GM12878 (cell line): Measurements from ENCODE around the gene SENP6. TPM values are rescaled to one million over a fixed set of nuclear protein-coding genes. Genes with fewer than 3 reads are reported as not detected.

Experiments used
- ATAC-seq: fragments of 200-7000 bp; cut with Tn5 transposase; 3 replicates; pipeline ENCODE4 v1.9.1; 2020; ENCODE audit warnings: mild to moderate bottlenecking, moderate library complexity
- BruUV-seq: library from RNA; stranded (reverse); fragments of 400-500 nt; replicated peaks from 2 replicates; lab custom pipeline; 2021; lab: Mats Ljungman, UMichigan
- CTCF ChIA-PET: fragments of 300-600 bp; sonication (Branson Sonifier 250); formaldehyde crosslinking; extraction: SDS; loops from one replicate; lab custom pipeline; 2021; ENCODE audit warnings: inconsistent platforms; lab: Yijun Ruan, JAX
- POLR2A ChIA-PET: fragments of 350-600 bp; formaldehyde crosslinking; extraction: SDS; loops from one replicate; lab custom pipeline; 2021; ENCODE audit warnings: inconsistent platforms; lab: Charles Lee
- RAD21 ChIA-PET: fragments of 300-600 bp; sonication (Branson Sonifier 250); formaldehyde crosslinking; loops from one replicate; lab custom pipeline; 2023; ENCODE audit warnings: antibody characterized with exemption; ENCODE audit not compliant: unreplicated experiment; lab: Charles Lee
- SMC1A ChIA-PET: fragments of 300-600 bp; sonication (Branson Sonifier 250); formaldehyde crosslinking; loops from one replicate; lab custom pipeline; 2023; ENCODE audit not compliant: unreplicated experiment, uncharacterized antibody; lab: Charles Lee
- DNase-seq: peaks from one replicate; pipeline ENCODE4 v3.0.0-alpha.2; 2011; ENCODE audit warnings: low read depth, low spot score
- FAIRE-seq: peaks from 3 replicates; lab custom pipeline; 2011; peaks lifted over from hg19 to GRCh38; lab: Jason Lieb, UNC
- H2AFZ ChIP-seq: 2 replicates; pipeline ENCODE4 v1.6.0; 2011; ENCODE audit warnings: low read depth, low read length, control low read depth; ENCODE audit not compliant: control insufficient read depth
- H3K27ac ChIP-seq: 2 replicates; pipeline ENCODE4 v1.5.1; 2011; ENCODE audit warnings: control low read depth; ENCODE audit not compliant: control insufficient read depth, insufficient read depth
- H3K27me3 ChIP-seq, 2 experiments: replicated peaks in 1 of 2; 2 replicates each; pipeline versions ENCODE4 v1.6.0 to v1.6.1; 2011; ENCODE audit warnings: low read length in 1 of 2; ENCODE audit not compliant: control insufficient read depth in 2 of 2, insufficient read depth in 2 of 2
- H3K36me3 ChIP-seq, 2 experiments: 2 replicates each; pipeline ENCODE4 v1.5.1; 2011; ENCODE audit warnings: low read length in 1 of 2; ENCODE audit not compliant: control insufficient read depth in 2 of 2, insufficient read depth in 2 of 2
- H3K4me1 ChIP-seq: 2 replicates; pipeline ENCODE4 v1.6.1; 2011; ENCODE audit warnings: mild to moderate bottlenecking, low read length, moderate library complexity, mixed read lengths; ENCODE audit not compliant: control insufficient read depth, insufficient read depth
- H3K4me2 ChIP-seq: 2 replicates; pipeline ENCODE4 v1.6.0; 2011; ENCODE audit warnings: control low read depth; ENCODE audit not compliant: control insufficient read depth, insufficient read depth
- H3K4me3 ChIP-seq: fragments of 200-600 bp; sonication (generic); 2 replicates; pipeline ENCODE4 v1.5.1; 2016
- H3K79me2 ChIP-seq: 2 replicates; pipeline ENCODE4 v1.6.0; 2011; ENCODE audit warnings: low read length; ENCODE audit not compliant: control insufficient read depth, insufficient read depth
- H3K9ac ChIP-seq: 2 replicates; pipeline ENCODE4 v1.8.0; 2011; ENCODE audit warnings: low read length, control low read depth, mixed read lengths; ENCODE audit not compliant: control insufficient read depth, insufficient read depth
- H3K9me3 ChIP-seq: replicated peaks from 3 replicates; pipeline ENCODE4 v1.5.1; 2011; ENCODE audit warnings: mild to moderate bottlenecking, low read length; ENCODE audit not compliant: control insufficient read depth, insufficient read depth
- H4K20me1 ChIP-seq: 2 replicates; pipeline ENCODE4 v1.6.0; 2011; ENCODE audit not compliant: control insufficient read depth, insufficient read depth
- ASH2L ChIP-seq: fragments of 300-600, 200-600 bp; sonication (generic); IDR thresholded peaks from 2 replicates; pipeline ENCODE4 v1.6.1; 2017; ENCODE audit warnings: low read depth, mild to moderate bottlenecking, borderline replicate concordance
- CHD1 ChIP-seq: IDR thresholded peaks from 2 replicates; pipeline ENCODE4 v1.6.1; 2012; ENCODE audit warnings: low read depth, low read length, improper control_type of control experiment
- CHD2 ChIP-seq: IDR thresholded peaks from 2 replicates; pipeline ENCODE4 v1.6.1; 2011; ENCODE audit warnings: low read depth, low read length, improper control_type of control experiment, borderline replicate concordance
- FOXM1 ChIP-seq: IDR thresholded peaks from 2 replicates; pipeline ENCODE4 v1.6.1; 2012; ENCODE audit warnings: low read depth, mild to moderate bottlenecking, inconsistent platforms, low read length, moderate library complexity
- MXI1 ChIP-seq: fragments of 150-350 bp; IDR thresholded peaks from 2 replicates; pipeline ENCODE4 v1.6.1; 2011; ENCODE audit warnings: low read depth, mild to moderate bottlenecking, inconsistent platforms, low read length, improper control_type of control experiment
- NRF1 ChIP-seq: conservative IDR thresholded peaks from 2 replicates; pipeline ENCODE4 v1.6.1; 2011; ENCODE audit warnings: mild to moderate bottlenecking, low read depth, low read length, improper control_type of control experiment
- RFX5 ChIP-seq: IDR thresholded peaks from 2 replicates; pipeline ENCODE4 v1.6.1; 2011; ENCODE audit warnings: low read depth, low read length, improper control_type of control experiment
- SREBF2 ChIP-seq: IDR thresholded peaks from 2 replicates; pipeline ENCODE4 v1.6.1; 2012; ENCODE audit warnings: mild to moderate bottlenecking, low read length
- TAF1 ChIP-seq: IDR thresholded peaks from 2 replicates; pipeline ENCODE4 v1.6.1; 2011; ENCODE audit warnings: mild to moderate bottlenecking, low read depth, low read length, borderline replicate concordance
- ZNF217 ChIP-seq: fragments of 450-650 bp; IDR thresholded peaks from 2 replicates; pipeline ENCODE4 v1.6.1; 2017; ENCODE audit warnings: antibody characterized with exemption, mild to moderate bottlenecking
- WGBS: methylation state at CpG from one replicate; pipeline ENCODE4 v1.1.6; 2016; ENCODE audit warnings: low lambda C conversion rate; ENCODE audit not compliant: insufficient replicate concordance, insufficient coverage; ENCODE audit errors: missing lambda C conversion rate; 5-methylcytosine and 5-hydroxymethylcytosine counted together
- in situ Hi-C: fragments of 300-500 bp; cut with MboI; formaldehyde crosslinking; loops from 9 replicates; pipeline ENCODE4 v1.14.3; 2018; ENCODE audit warnings: mixed read lengths
- intact Hi-C: fragments of 100-400 bp; cut with micrococcal nuclease; formaldehyde crosslinking; loops from one replicate; pipeline ENCODE4 v1.14.2; 2022; ENCODE audit not compliant: unreplicated experiment
- polyA plus RNA-seq, 11 experiments: library from polyadenylated mRNA; depleted of rRNA in 4 of 11; unstranded in 6 of 11; stranded (reverse) in 5 of 11; fragments of >200 nt; fragmentation: Nextera tagmentation in 4 of 11; fragmentation: Illumina TruSeq in 1 of 11; extraction: Ambion mirVana in 4 of 11; extraction: Trizol in 1 of 11; gene quantifications; 1 replicate in 1 of 11; 2 replicates in 10 of 11; pipeline versions ENCODE4 v1.2.1 to v1.2.3, GENCODE V29; 2011 to 2016; ENCODE audit warnings: inconsistent platforms in 2 of 11, missing spikeins in 2 of 11, low read depth in 1 of 11
- total RNA-seq, 4 experiments: library from RNA; depleted of rRNA in 3 of 4; stranded (reverse); fragments of >200 nt in 3 of 4; fragmentation: Illumina TruSeq in 1 of 4; extraction: Trizol in 1 of 4; gene quantifications; 2 replicates each; pipeline versions ENCODE4 v1.2.1 to v1.2.3, GENCODE V29; 2013 to 2021
- TF ChIP-seq, protein P1 (sequence below): fragments of 150-350 bp; IDR thresholded peaks from 2 replicates; pipeline ENCODE4 v1.6.1; 2014; ENCODE audit warnings: mild to moderate bottlenecking, low read depth, low read length
- TF ChIP-seq, protein P2 (sequence below): fragments of 450-650 bp; IDR thresholded peaks from 2 replicates; pipeline ENCODE4 v1.6.1; 2017; ENCODE audit warnings: mild to moderate bottlenecking, moderate library complexity
- TF ChIP-seq, protein P3 (sequence below): IDR thresholded peaks from 2 replicates; pipeline ENCODE4 v1.6.1; 2012; ENCODE audit warnings: low read depth, low read length, improper control_type of control experiment

The SENP6 gene
- total and polyA plus RNA-seq, 10 of the 15 experiments (the other 5 are each of a cell fraction or from before 2014, with no cell fraction given): 10.7 to 70.0 (median 42.3) TPM

DNA sequence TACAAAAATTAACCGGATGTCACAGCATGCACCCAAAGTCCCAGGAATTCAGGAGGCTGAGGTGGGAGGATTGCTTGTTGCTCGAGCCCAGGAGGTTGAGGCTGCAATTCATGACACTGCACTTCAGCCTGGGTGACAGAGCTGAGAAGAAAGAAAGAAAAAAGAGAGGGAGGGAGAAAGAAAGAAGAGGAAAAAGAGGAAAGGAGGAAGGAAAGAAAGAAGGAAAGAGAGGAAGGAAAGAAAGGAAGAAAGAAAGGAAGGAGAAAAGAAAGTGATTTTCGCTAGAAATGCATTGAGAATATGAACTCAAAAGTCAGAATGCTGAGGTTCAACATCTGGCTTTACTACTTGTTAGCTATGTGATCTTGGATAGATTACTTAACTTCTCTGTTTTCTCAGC lies 6.6 kb downstream of the SENP6 start:
- no peaks in the 10 kb centered on the region for H3K9me3 ChIP-seq
- no TSS peak for BruUV-seq
- ChIA-PET POLR2A (interaction anchor here (0.6 to 1.3 kb wide), 4 partner anchors 9 to 365 kb away, joined by 3 to 7 read pairs (median 4); partner anchors contain the start of gene COX7A2), RAD21 (interaction anchor here (0.8 to 0.9 kb wide), 3 partner anchors 9 to 186 kb away, joined by 3 read pairs; no protein-coding TSS in a partner anchor), SMC1A (interaction anchor here (0.9 to 1.4 kb wide), 8 partner anchors 9 to 1244 kb away, joined by 3 to 5 read pairs (median 3); no protein-coding TSS in a partner anchor), CTCF (interaction anchor here (1.1 to 2.4 kb wide), 4 partner anchors 10 to 285 kb away, joined by 3 to 14 read pairs (median 4); no protein-coding TSS in a partner anchor)
- H3K36me3 ChIP-seq: no peaks in the 10 kb centered on the region; a peak in 1 of 4 replicates
- peak overlapping the region; percentile 44; the same call in 1 of the 2 replicates for H3K4me2 ChIP-seq
- 75% methylated on average over 3 of the region's 3 CpGs for WGBS
- intact Hi-C loops (loop anchor here (5.0 kb wide), 1 partner anchor 326 kb away; the partner anchor contains the start of gene TMEM30A), in situ Hi-C loops (no loop called here)
- no peak overlapping the region for H3K9ac ChIP-seq
- ATAC-seq: no peak
- no peak overlapping the region for H3K4me3 ChIP-seq
- no peak for DNase-seq
- H3K27ac ChIP-seq: no peak overlapping the region
- H4K20me1 ChIP-seq: peaks cover 4% of the 10 kb centered on the region; the same call in 1 of the 2 replicates
- no peak for FAIRE-seq
- H3K27me3 ChIP-seq: no peaks in the 10 kb centered on the region
- H3K79me2 ChIP-seq: peaks cover 100% of the 10 kb centered on the region
- H2AFZ ChIP-seq: no peak overlapping the region
- peaks cover 34% of the 10 kb centered on the region for H3K4me1 ChIP-seq
- TF ChIP-seq FOXM1 (no peak), CHD1 (no peak), MXI1 (no peak), RFX5 (no peak), ASH2L (no peak), TAF1 (no peak), NRF1 (no peak), CHD2 (no peak), SREBF2 (no peak), ZNF217 (no peak)
- TF ChIP-seq, protein P1, sequence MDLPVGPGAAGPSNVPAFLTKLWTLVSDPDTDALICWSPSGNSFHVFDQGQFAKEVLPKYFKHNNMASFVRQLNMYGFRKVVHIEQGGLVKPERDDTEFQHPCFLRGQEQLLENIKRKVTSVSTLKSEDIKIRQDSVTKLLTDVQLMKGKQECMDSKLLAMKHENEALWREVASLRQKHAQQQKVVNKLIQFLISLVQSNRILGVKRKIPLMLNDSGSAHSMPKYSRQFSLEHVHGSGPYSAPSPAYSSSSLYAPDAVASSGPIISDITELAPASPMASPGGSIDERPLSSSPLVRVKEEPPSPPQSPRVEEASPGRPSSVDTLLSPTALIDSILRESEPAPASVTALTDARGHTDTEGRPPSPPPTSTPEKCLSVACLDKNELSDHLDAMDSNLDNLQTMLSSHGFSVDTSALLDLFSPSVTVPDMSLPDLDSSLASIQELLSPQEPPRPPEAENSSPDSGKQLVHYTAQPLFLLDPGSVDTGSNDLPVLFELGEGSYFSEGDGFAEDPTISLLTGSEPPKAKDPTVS: no peak
- TF ChIP-seq, protein P2, sequence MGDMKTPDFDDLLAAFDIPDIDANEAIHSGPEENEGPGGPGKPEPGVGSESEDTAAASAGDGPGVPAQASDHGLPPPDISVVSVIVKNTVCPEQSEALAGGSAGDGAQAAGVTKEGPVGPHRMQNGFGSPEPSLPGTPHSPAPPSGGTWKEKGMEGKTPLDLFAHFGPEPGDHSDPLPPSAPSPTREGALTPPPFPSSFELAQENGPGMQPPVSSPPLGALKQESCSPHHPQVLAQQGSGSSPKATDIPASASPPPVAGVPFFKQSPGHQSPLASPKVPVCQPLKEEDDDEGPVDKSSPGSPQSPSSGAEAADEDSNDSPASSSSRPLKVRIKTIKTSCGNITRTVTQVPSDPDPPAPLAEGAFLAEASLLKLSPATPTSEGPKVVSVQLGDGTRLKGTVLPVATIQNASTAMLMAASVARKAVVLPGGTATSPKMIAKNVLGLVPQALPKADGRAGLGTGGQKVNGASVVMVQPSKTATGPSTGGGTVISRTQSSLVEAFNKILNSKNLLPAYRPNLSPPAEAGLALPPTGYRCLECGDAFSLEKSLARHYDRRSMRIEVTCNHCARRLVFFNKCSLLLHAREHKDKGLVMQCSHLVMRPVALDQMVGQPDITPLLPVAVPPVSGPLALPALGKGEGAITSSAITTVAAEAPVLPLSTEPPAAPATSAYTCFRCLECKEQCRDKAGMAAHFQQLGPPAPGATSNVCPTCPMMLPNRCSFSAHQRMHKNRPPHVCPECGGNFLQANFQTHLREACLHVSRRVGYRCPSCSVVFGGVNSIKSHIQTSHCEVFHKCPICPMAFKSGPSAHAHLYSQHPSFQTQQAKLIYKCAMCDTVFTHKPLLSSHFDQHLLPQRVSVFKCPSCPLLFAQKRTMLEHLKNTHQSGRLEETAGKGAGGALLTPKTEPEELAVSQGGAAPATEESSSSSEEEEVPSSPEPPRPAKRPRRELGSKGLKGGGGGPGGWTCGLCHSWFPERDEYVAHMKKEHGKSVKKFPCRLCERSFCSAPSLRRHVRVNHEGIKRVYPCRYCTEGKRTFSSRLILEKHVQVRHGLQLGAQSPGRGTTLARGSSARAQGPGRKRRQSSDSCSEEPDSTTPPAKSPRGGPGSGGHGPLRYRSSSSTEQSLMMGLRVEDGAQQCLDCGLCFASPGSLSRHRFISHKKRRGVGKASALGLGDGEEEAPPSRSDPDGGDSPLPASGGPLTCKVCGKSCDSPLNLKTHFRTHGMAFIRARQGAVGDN: no peak
- TF ChIP-seq, protein P3, sequence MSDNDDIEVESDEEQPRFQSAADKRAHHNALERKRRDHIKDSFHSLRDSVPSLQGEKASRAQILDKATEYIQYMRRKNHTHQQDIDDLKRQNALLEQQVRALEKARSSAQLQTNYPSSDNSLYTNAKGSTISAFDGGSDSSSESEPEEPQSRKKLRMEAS: no peak
